Thoracic aorta (tissue), 2 donors: ENCODE measurements around the gene GLT8D1. TPM values are rescaled to one million over a fixed set of nuclear protein-coding genes. Genes with fewer than 3 reads are reported as not detected.

ENCODE experiments used
- ATAC-seq: fragments of 150-250 bp; one replicate; pipeline ENCODE4 v1.8.0; 2017; ENCODE audit warnings: low read depth; ENCODE audit not compliant: insufficient number of reproducible peaks, low FRiP score
- DNase-seq: peaks from one replicate; pipeline ENCODE4 v3.0.0-alpha.2; 2020; ENCODE audit warnings: low spot score
- H3K27ac ChIP-seq, 2 donors: fragments of 200-600 bp; sonication (generic); 1 replicate in 1 of 2; 2 replicates in 1 of 2; pipeline ENCODE4 v1.5.1; 2016; ENCODE audit warnings: mild to moderate bottlenecking in 2 of 2, moderate library complexity in 2 of 2
- H3K27me3 ChIP-seq: fragments of 200-600 bp; sonication (generic); replicated peaks from 2 replicates; pipeline ENCODE4 v1.6.0; 2016; ENCODE audit warnings: mild to moderate bottlenecking; ENCODE audit not compliant: insufficient read depth
- H3K36me3 ChIP-seq: fragments of 200-600 bp; sonication (generic); one replicate; pipeline ENCODE4 v1.5.1; 2016
- H3K4me1 ChIP-seq, 2 donors: fragments of 200-600 bp; sonication (generic); 1 replicate in 1 of 2; 2 replicates in 1 of 2; pipeline versions ENCODE4 v1.5.1 to v1.6.0; 2016; ENCODE audit warnings: low read depth in 2 of 2, mild to moderate bottlenecking in 1 of 2; ENCODE audit not compliant: control insufficient read depth in 1 of 2
- H3K4me3 ChIP-seq: fragments of 200-600 bp; sonication (generic); 2 replicates; pipeline ENCODE4 v1.5.1; 2016; ENCODE audit warnings: mild to moderate bottlenecking
- H3K9me3 ChIP-seq: fragments of 200-600 bp; sonication (generic); 2 replicates; pipeline ENCODE4 v1.5.1; 2016
- total RNA-seq, 2 donors: library from RNA; depleted of rRNA; stranded (reverse); fragments of >200 nt; gene quantifications; one replicate each; pipeline versions ENCODE4 v1.1.0 to v1.2.3, GENCODE V29; 2016
- TF ChIP-seq, protein P1 (sequence below): fragments of 200-600 bp; sonication (generic); IDR thresholded peaks from one replicate; pipeline ENCODE4 v1.5.1; 2019; ENCODE audit warnings: antibody characterized with exemption

The GLT8D1 gene
- total RNA-seq, 2 donors from 2014 or later: 54.4 to 64.6 TPM

DNA sequence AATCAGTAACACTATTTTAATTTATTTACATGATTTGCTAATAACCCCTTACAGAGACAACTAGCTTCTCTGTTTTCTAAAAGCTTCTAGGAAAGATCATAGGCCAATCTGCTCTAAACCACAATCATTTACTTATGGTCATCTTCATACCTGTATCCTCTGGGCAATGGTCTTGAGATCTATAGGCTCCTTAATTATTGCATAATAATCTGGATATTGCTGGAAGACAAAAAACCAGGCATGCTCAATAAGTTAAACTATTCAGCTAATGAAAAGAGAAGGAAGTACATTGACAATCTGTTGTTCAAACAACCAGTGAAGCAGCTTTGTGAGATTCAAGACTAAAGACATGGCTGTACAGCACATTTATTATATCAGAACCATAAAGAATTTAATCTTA is 54.0 kb downstream of the GLT8D1 start:
- Histone ChIP-seq H3K27me3 (no peaks in the 10 kb centered on the region), H3K27ac (no peak overlapping the region), H3K4me1 (no peaks in the 10 kb centered on the region), H3K9me3 (no peaks in the 10 kb centered on the region), H3K36me3 (peaks cover 27% of the 10 kb centered on the region), H3K4me3 (no peak overlapping the region)
- no peak for ATAC-seq
- no peak for DNase-seq
- TF ChIP-seq, protein P1, sequence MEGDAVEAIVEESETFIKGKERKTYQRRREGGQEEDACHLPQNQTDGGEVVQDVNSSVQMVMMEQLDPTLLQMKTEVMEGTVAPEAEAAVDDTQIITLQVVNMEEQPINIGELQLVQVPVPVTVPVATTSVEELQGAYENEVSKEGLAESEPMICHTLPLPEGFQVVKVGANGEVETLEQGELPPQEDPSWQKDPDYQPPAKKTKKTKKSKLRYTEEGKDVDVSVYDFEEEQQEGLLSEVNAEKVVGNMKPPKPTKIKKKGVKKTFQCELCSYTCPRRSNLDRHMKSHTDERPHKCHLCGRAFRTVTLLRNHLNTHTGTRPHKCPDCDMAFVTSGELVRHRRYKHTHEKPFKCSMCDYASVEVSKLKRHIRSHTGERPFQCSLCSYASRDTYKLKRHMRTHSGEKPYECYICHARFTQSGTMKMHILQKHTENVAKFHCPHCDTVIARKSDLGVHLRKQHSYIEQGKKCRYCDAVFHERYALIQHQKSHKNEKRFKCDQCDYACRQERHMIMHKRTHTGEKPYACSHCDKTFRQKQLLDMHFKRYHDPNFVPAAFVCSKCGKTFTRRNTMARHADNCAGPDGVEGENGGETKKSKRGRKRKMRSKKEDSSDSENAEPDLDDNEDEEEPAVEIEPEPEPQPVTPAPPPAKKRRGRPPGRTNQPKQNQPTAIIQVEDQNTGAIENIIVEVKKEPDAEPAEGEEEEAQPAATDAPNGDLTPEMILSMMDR: no peak

DNA sequence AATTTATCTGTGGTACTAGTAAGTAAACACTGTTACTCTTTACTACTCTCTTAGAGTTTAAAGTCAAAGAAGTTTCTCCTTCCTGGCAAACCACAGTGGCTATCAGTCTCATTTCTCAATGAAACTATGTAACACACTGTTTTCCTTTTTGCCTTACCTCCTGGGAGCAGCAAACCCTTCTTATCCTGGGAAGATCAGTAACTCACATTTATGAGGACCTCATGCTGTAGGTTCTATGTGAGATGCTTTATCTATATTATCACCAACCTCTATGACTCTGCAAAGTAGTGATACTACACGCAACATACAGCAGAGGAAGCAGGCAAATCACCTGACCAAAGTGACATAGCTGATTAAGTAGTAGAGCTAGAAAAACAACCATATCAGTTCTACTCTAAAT is 55.2 kb downstream of the GLT8D1 start:
- no peak for ATAC-seq
- H3K36me3 ChIP-seq: peaks cover 24% of the 10 kb centered on the region

DNA sequence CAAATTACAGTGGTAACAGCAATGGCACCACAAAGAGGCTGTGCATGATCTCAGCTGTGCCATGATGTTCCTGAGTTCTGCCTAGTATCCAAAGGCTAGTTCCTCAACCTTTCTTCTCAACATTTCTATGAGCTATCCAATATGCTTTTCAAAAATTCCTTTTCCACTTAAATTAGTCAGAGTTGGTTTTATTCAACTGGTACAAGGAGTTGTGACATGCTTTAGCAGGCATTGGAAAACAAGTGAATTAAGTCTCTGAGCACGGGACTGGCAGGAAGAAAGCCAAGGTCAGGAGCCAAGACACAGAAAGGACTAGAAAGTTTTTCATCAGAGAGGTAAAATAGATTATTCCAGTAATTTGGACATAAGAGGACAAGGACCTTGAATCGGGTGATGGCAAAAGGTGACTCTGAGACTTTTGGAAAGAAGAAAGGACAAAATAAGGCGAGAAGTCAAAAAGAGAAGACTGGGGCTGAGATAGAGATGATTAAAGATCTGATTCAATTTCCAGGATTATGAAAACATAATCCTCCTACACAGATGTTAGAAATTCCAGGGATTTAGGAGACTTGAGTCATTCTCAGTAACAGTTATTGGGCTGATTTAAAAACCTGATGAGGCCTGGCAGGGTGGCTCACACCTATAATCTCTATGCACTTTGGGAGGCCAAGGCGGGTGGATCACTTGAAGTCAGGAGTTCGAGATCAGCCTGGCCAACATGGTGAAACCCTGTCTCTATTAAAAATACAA is 56.0 kb downstream of the GLT8D1 start:
- no peaks in the 10 kb centered on the region for H3K27me3 ChIP-seq
- DNase-seq: no peak
- ATAC-seq: no peak
- peak overlapping the region in 1 of 2 donors; percentile 23 for H3K27ac ChIP-seq
- no peaks in the 10 kb centered on the region for H3K9me3 ChIP-seq
- no peak overlapping the region for H3K4me3 ChIP-seq
- peaks cover 26% of the 10 kb centered on the region for H3K36me3 ChIP-seq
- TF ChIP-seq, protein P1: no peak
- no peaks in the 10 kb centered on the region for H3K4me1 ChIP-seq

More for the DNA sequence above, 55.2 kb downstream of the GLT8D1 start:
- no peaks in the 10 kb centered on the region for H3K4me1 ChIP-seq
- H3K27ac ChIP-seq: peak overlapping the region in 1 of 2 donors; percentile 17
- TF ChIP-seq, protein P1: no peak
- H3K4me3 ChIP-seq: no peak overlapping the region
- H3K9me3 ChIP-seq: no peaks in the 10 kb centered on the region
- no peaks in the 10 kb centered on the region for H3K27me3 ChIP-seq
- DNase-seq: no peak

DNA sequence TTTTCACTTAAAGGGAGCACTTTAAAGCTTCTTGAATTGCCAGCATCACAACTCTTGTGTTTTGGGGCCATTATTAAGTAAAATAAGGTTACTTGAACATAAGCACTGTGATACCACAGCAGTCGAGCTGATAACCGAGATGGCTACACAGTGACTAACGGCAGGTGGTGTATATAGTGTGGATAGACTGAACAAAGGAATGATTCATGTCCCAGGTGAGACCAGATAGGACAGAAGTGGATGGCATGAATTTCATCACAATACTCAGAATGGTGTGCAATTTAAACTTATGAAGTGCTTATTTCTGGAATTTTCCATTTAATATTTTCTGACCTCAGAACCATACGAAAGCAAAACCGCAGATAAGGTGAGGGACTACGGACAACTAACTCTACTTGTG is 60.0 kb downstream of the GLT8D1 start:
- H3K36me3 ChIP-seq: peaks cover 37% of the 10 kb centered on the region
- TF ChIP-seq, protein P1: no peak
- no peak for ATAC-seq

More for the DNA sequence above, 60.0 kb downstream of the GLT8D1 start:
- H3K27me3 ChIP-seq: no peaks in the 10 kb centered on the region
- DNase-seq: no peak
- no peak overlapping the region for H3K27ac ChIP-seq
- no peaks in the 10 kb centered on the region for H3K9me3 ChIP-seq
- H3K4me3 ChIP-seq: no peak overlapping the region
- no peaks in the 10 kb centered on the region for H3K4me1 ChIP-seq

Other genes with a start within 250 kb of the GLT8D1 start
- gene STAB1, start 210.5 kb downstream of the GLT8D1 start, total RNA-seq: 100 to 1,000 TPM; 249 to 837 TPM
- 10 to 100 TPM; 47.6 to 83.4 TPM for gene NT5DC2, start 171.9 kb downstream of the GLT8D1 start, total RNA-seq
- 1 to 10 TPM in 1 of 2 donors, under 1 TPM in 1; 0.95 to 8.7 TPM for gene UQCC5, start 169.2 kb downstream of the GLT8D1 start, total RNA-seq
- 10 to 100 TPM; 84.5 to 87.2 TPM for gene PBRM1, start 19.9 kb downstream of the GLT8D1 start, total RNA-seq
- gene GNL3, start 19.8 kb downstream of the GLT8D1 start, total RNA-seq: 100 to 1,000 TPM in 1 of 2 donors, 10 to 100 TPM in 1; 38.2 to 136 TPM
- 100 to 1,000 TPM in 1 of 2 donors, 10 to 100 TPM in 1; 99.9 to 133 TPM for gene SPCS1, start 315 bp upstream of the GLT8D1 start, total RNA-seq
- 10 to 100 TPM; 17.5 to 24.4 TPM for gene NEK4, start 65.1 kb upstream of the GLT8D1 start, total RNA-seq
- gene ITIH1, start 71.8 kb upstream of the GLT8D1 start, total RNA-seq: not detected
- gene ITIH3, start 89.0 kb upstream of the GLT8D1 start, total RNA-seq: 10 to 100 TPM in 1 of 2 donors, 1 to 10 TPM in 1; 2.6 to 14.2 TPM
- gene ITIH4, start 124.9 kb upstream of the GLT8D1 start, total RNA-seq: 10 to 100 TPM; 50.6 to 51.4 TPM
- gene MUSTN1, start 129.2 kb upstream of the GLT8D1 start, total RNA-seq: 10 to 100 TPM; 21.0 to 33.8 TPM
- gene STIMATE, start 191.8 kb upstream of the GLT8D1 start, total RNA-seq: 10 to 100 TPM; 45.2 to 75.1 TPM